NCI-H345 treated with DMSO at 0.1 percent for 48 hours (cell line): Measurements from ENCODE around the gene ESR2.
"Not testable (repeated sequence)": the region's sequence is repeated elsewhere in the genome, so short reads cannot be mapped to it uniquely, and the experiment has no call there.

Source experiments
- DNase-seq: peaks from one replicate; lab custom pipeline; 2025; ENCODE audit not compliant: unreplicated experiment; lab: John Stamatoyannopoulos, UW

The ESR2 gene

DNA sequence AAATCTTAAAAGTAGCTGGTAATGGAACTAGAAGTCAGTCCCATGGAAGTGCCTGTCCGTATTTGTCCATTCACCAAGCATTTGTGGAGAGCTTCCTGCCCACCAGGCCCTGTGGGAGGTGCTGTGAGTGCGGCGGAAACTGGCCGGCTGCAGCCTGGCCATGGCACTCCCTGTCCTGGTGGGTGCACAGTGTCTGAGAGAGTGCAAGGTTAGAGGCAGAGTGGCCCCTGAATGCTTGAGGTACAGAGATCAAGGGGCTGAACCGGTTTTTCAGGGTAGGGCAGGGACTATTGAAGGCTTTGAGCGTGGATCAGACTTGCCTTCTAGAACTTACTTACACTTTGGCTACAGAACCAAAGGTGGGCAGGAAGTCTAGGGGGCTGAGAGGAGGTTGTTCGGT lies 92.9 kb downstream of the ESR2 start:
- no peak for DNase-seq

DNA sequence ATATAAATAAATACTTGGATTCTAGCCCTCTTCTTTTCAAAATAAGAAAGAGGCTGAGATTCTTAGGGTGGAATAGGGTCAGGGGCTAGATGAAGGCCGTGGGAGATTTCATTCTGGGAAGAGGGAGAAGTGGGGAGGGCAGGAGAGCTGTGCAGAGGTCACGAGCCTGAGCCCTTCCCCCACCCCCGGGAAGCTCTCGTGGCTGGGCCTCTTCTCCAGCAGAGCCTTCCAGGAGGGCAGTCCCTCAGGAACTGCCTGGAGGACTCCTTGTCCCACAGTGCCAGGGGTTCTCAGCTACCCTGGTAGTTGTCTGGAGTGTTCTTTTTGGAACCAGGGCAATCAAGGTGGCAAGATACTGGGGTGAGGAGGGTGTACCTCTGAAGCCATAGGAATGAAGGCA lies 94.0 kb downstream of the ESR2 start:
- DNase-seq: no peak

DNA sequence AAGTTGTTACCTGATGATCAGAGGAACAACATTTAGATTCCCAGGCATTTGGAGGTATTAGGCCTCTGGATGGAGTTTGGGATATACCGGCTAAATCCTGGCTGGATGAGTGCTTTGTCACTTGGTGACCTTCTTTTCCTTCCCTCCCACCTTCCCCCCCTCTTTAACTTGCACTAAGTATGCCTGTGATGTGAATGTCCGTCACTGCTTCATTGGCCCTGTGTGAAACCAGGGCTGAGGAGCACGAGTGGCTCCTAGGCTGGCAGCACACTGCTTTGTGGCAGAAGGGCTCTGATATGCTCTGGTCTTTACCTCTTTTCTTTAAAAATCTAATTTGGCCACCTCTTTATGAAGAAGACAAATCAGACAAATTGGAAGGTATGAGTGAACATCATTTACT lies 95.7 kb downstream of the ESR2 start:
- no peak for DNase-seq

DNA sequence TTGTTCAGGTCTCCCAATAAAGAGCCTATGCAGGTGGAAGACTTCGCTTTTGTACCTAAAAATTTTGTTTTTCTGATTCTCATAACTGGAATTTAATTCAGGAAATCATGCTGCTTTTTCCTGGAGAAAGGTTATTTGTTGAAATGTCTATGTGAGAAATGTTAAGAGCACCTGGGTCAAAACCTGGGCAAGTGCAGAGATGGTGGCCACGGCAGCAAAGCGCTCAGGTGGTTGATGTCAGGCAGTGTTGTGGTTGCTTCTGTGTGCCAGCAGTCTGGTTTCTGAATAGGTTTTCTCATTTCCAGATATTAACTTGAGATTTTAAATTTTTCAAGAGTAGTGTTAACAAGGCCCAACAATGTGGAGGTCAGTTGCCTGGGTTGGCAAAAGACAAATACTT lies 96.2 kb downstream of the ESR2 start:
- no peak for DNase-seq

DNA sequence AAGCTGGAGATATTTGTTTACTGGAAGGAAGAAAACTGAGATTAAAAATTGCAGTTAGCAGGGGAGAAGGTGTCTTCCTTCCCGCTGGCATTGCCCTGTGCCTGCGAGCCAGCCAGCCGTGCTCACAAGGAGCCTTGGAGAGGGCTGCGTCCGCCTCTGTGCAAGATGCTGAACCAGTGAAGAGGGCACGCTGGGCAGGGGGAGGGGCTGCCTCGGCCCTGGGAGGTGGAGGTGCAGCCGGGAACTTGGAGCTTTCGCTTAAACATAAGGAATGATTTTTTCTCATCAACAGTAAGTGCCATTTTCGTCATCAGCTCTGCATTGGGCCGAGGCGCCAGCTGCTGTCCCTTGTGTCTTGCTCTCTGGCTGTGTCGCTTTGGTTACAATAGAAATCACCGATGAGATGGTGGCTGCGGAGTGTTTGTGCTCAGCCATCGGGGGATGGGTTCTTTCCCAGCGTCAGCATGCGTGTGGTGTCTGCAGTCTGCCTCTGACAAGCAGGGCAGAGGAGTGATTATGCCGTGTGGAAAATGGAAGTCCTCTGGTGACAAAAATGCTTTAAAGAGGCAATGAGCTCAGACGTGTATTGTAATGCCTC lies 97.3 kb downstream of the ESR2 start:
- no peak for DNase-seq

DNA sequence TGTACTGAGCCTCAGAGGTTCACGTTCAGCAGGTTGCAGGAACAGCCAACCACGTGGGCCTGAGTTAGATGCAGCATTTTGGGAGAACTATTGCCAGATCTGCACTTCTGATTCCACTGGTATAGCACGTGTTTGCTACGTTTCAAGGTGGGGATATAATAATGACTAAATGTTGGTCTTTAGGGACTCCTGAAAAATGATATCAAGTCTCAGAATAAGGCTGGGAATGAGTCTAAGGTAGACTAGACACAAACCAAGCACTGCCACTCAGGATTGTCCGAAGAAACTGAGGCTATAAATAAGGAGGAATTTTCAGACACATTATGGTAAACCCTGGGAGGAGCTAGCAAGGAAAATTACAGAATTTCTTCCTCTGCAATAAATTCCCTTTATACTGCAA lies 98.1 kb downstream of the ESR2 start:
- no peak for DNase-seq

DNA sequence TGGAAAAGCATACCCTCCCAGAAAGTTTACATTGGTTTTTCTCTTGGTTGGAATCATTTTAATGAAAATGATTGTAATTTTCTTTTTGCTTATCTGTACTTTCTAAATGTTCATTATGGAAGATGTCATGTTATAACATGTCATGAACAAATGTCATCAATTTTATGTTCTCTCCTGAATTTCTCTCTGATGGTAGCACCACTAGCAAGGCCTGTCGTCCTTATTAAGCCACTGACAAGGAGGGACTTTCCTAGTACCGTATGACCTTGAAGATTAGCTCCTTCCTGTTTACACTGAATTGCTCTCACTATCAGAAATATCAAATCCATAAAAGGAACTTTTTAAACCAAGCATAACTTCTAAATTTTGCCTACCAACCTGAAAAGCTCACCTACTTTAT lies 99.0 kb downstream of the ESR2 start:
- DNase-seq: no peak

DNA sequence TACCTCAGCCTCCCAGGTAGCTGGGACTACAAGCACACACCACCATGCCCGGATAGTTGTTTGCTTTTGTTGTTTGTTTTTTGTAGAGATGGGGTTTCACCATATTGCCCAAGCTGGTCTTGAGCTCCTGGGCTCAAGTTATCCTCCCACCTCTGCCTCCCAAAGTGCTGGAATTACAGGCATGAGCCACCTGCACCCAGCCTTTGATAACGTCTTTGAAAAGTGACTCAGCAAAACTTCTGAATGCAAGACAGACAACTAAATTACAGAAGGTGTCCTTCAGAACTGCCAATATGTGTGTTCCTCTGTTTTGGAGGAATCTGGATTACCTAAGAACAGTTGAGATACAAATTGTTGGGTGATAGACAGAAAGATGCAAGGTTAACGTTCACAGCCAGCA lies 99.8 kb downstream of the ESR2 start:
- DNase-seq: no peak

DNA sequence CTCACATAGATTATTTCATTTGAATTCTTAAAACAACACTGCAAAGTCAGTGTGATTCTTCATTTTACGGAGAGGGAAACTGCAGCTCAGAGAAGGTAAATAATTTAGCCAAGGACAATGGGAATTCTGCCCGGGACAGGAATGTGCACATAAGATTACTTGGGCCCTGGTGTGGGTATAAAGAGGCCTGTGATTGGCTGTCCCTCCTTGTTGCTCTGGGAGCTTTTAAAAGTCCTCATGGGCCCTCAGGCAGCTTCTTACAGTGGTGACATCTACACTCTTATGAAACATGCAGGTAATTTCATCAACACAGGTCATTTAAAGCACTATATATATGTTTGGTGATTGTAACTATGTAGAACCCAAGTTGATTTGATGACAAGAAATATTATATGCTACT lies 100.3 kb downstream of the ESR2 start:
- no peak for DNase-seq

DNA sequence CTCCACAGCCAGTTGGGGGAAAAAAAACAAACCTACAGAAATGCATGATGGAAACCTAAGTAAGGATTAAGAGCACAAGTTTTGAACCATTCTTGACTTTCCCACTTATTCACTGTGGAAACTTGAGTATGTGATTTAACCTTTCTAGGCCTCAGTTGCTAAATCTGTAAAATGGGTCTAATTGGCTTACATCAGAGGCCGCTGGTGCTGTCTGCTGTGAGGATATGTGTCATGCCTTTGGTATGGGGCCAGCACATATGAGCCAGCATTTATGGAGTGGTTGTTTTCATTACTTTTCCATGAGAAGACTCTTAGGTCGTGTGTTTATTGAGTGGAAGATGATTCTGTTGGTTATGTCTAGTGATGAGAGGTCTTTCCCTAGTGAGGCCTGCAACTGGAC lies 102.4 kb downstream of the ESR2 start:
- DNase-seq: no peak

DNA sequence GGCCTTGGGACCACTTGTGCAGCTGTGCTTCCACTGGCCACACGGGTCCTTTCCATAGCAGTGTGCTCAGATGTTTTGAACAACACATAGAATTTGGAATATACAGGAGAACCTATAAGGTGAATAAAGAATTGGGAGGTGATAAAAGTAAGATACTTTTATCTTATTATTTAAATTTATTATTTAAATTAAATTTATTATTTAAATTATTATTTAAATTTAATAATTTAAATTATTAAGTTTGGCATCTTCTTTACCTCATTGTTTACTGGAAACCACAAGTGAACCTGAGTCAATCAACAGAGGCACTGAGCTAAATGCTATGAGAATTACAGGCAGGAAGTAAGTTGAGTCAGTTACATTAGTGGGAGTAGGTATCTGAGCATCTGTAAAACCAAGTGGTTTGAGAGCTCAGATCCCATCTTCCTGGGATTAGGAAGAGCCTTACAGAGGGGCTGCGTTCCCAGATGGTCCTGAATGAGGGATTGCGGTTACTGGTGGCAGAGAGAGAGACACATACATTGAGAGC lies 103.1 kb downstream of the ESR2 start:
- no peak for DNase-seq

DNA sequence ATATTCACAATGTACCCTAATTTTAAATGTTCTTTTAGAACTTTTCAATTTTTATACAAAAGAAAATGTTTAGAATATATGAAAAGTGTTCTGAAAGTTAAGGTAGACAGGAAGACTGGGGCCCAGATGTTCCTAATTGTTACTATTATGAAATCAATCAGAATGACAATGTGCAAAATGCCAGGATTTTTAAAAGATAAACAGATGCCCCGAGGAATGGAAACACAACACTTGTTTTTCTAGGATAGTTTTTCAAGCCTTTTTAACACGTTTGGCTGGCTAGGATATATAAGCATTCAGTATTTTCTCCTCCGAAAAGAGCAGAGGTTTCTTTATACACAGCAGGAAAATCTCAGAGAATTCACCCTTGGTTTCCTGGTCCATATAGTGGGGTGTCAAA lies 106.8 kb downstream of the ESR2 start:
- no peak for DNase-seq

DNA sequence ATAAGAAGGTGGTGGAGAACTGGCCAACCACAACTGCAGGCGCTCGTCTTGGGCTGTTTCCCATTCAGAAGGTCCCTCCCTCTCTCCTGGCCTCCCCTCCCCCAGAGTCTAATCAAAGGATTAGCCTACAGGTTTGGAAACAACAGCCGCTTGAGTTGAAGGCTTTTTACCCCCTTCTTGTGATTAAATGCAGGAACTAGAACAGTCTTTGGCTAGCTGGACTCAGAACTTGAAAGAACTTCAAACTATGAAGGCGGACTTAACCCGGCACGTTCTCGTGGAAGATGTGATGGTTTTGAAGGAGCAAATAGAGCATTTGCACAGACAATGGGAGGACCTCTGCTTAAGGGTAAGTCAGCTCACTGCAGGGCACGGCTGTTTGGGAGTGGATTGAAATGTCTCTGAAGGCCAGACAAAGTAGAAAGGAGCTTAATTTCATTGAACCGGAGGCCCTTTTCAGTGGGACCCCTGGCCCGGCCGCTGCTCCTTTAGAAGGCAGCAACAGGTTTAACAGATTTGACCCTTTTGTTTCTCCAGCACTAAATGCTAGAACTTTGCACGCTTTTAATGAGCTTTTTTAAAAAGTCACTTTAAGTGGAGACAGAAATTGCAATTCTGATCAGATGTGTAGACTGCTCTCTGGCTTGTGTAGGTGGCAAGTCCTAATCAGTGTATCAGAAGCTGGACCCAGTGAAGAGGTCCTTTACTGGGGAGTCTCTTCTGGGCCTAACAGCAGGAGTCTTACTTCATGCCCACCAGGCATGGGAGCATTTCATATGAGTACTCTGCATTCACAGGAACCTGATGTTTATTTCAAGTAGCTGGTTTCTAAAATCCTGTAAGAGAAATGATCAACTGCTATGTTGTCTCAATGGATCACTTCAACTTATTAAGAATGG lies 107.7 kb downstream of the ESR2 start:
- DNase-seq: no peak

DNA sequence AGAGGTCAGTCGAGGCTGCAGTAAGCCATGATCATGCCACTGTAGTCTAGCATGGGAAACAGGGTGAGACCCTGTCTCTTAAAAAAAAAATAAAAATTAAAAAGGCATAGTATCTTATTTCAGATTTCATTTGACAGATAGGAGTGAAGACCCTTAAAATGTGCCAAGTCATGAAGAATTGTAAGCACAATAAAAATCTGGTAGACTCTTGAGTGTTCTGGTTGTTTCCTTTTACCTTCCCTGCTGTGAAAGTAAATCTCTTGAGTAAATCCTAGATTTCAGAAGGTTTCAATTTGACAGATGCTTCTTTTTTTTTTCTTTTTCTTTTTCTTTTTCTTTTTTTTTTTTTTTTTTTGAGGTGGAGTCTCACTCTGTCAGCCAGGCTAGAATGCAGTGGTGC lies 109.0 kb downstream of the ESR2 start:
- DNase-seq: no peak

DNA sequence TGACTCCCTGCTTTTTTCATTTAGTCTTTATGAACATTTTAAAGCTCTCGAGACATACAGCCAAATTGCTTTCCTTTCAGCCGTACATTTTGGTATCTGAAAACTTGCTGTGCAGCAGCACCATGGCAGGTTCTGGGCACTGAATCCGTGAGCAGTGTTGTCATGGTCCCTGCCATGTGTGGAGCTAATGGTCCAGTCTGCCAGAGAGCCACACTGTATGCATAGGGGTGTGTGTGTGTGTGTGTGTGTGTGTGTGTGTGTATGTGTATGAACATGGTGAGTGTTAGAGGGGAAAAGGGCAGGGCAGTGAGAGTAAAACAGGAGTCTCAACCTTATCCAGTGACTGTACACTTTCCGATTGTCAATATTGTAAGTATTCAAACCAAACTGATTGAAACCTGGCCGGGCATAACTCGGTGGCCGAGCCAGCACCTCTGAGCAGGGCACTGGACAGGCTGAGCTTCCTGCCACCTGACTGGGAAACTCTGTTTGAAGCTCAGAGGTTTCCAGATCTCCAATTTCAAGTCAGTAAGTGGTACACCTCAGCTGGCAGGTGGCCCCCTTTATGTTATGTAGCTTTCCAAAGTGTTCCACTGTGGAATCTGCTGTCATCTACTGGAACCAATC lies 110.0 kb downstream of the ESR2 start:
- DNase-seq: no peak

DNA sequence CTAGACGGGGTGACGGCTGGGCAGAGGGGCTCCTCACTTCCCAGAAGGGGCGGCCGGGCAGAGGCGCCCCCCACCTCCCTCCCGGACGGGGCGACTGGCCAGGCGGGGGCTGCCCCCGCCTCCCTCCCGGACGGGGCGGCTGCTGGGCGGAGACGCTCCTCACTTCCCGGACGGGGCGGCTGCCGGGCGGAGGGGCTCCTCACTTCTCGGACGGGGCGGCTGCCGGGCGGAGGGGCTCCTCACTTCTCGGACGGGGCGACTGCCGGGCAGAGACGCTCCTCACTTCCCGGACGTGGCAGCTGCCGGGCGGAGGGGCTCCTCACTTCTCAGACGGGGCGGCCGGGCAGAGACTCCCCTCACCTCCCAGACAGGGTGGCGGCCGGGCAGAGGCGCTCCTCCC lies 111.3 kb downstream of the ESR2 start:
- DNase-seq: not testable (repeated sequence)

DNA sequence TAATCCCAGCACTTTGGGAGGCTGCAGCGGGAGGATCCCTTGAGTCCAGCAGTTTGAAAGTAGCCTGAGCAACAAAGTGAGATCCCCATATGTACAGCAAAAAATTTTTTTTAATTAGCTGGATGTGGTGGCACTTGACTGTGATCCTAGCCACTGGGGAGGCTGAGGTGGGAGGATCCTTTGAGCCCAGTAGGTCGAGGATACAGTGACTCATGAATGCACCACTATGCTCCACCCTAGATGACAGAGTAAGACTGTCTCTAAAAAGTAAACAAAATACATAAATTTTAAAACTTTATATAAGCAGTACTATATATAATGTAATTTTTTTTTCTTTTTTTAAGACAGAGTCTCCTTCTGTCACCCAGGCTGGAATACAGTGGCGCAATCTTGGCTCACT lies 115.4 kb downstream of the ESR2 start:
- DNase-seq: no peak

DNA sequence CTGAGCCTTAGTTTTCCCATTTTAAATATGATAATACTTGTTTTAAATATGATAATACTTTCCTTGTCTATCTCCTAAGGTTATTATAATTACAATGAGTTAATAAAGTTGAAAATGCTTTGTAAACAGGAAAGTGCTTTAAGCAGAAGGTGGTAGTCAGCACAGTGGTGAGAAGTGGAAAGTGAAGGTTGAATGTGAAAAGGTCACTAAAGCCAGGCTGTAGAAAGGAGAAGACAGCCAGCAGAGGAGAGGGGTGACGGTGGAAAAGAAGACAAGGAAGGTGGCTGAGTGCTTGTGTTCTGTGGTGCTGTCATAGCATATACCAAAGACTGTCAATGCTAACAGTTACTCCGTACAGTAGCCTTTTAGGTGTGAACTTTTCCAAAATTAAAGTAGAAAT lies 117.8 kb downstream of the ESR2 start:
- DNase-seq: no peak

DNA sequence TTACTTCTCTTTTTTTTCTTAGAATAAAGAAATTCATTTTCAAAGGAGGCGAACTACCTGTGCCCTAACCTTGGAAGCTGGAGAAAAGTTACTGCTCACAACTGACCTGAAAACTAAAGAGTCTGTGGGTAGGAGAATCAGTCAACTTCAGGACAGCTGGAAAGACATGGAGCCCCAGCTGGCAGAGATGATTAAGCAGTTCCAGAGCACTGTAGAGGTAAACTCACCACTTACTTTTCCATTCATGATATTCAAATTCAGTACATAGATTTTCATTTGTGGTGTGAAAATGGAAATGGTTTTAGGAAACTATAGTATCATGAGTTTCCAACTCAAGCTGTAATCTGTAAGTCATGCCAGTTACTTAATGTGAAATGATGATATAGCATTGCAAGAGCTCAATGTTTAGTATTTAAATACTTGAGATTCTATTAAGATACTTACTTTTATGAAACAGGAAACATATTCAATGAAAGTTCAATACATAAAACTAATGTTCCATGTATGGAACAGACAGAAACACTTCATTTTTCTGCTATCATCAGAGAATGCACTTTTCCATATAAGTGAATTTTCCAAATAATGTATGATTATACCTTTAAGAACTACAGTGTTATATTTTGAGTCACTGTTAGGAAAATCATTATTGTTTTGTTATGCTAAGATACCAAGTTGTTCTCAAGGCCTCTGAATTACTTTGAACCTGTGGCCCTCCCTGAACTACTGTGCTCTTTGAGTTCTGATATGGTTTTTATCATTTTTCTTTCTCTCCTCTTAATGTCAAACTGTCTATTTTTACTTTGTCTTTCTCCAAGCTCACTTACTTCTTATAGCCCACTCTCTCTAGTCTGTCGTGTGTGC lies 119.0 kb downstream of the ESR2 start:
- DNase-seq: no peak

DNA sequence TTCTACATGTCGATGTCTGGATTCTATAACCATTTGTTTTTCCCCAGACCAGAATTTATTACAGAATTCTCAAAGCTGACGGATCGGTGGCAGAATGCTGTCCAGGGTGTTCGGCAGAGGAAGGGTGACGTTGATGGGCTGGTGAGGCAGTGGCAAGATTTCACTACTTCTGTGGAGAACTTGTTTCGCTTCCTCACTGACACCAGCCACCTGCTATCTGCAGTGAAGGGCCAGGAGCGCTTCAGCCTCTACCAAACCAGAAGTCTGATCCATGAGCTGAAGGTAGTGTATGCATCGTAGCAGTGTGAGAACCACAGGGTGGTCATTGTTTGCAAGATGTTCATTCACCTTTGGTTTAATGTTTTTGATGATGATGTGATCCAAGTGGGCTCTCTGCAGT lies 124.0 kb downstream of the ESR2 start:
- DNase-seq: no peak

DNA sequence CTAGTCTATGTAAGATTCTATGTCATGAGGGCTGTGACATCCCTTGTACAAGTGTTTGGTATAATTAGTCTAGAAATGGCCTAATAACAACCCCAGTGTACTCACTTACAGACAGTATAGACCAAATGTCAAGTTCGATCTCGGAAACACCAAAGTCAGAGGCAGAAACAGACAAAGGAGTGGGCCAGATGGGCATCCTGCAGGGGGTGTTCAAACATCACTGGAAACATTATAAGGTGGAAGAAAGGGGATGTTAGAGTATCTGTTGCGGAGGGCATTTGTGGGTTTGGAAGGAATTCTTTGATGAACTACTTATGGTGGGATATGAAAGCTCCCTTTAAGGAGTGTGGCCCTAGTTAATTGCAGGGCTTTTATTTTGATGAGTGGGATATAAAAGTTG lies 134.6 kb downstream of the ESR2 start:
- DNase-seq: no peak
